ENCODE results near the gene CFAP43.

- TF ChIP-seq ZZZ3 (IDR thresholded peaks at IDR 0.05; ENCODE audit: control insufficient read depth, insufficient read length, low read depth) (no peak), TAF1 (IDR thresholded peaks at IDR 0.05; ENCODE audit: borderline replicate concordance, low read depth, low read length) (no peak), DPF2 (IDR thresholded peaks at IDR 0.05) (no peak), CTCF (IDR thresholded peaks at IDR 0.05 in 2 of 3, conservative IDR thresholded peaks at IDR 0.05 in 1 of 3; ENCODE audit: control insufficient read depth in 2 of 3, extremely low read depth in 1 of 3, insufficient read depth in 1 of 3, low read depth in 3 of 3, low read length in 3 of 3) (peak; percentile 47 to 55 (median 48); a peak in 5 of 6 replicates), IRF3 (IDR thresholded peaks at IDR 0.05) (no peak), REST (IDR thresholded peaks at IDR 0.05; ENCODE audit: low read depth, low read length) (no peak), CHD2 (IDR thresholded peaks at IDR 0.05; ENCODE audit: borderline replicate concordance, low read depth, low read length) (no peak), GABPA (IDR thresholded peaks at IDR 0.05; ENCODE audit: low read depth) (no peak), POLR2AphosphoS5 (IDR thresholded peaks at IDR 0.05; ENCODE audit: low read length) (no peak), RAD21 (IDR thresholded peaks at IDR 0.05; ENCODE audit: insufficient read depth, low read depth, low read length) (peak; percentile 44; the same call in 1 of the 2 replicates), MEF2A (IDR thresholded peaks at IDR 0.05; ENCODE audit: insufficient read depth, low read depth, low read length) (no peak), SIN3A (IDR thresholded peaks at IDR 0.05; ENCODE audit: low read depth, low read length) (no peak), MAX (IDR thresholded peaks at IDR 0.05; ENCODE audit: low read depth, low read length) (no peak), E2F4 (IDR thresholded peaks at IDR 0.05; ENCODE audit: low read depth, low read length) (no peak)
Observed at GRCh38 chr10:104139221-104139620, 92.9 kb downstream of the CFAP43 start.

Data from GM12878 (cell line).